CD4-positive, alpha-beta T cell treated with Interleukin-6 at 100 ng/mL for 8 hours (primary cell): ENCODE data around the gene RAPGEF1.
"Not testable (repeated sequence)": the region's sequence is repeated elsewhere in the genome, so short reads cannot be mapped to it uniquely, and the experiment has no call there.

Experiments
- DNase-seq: peaks from one replicate; pipeline ENCODE4 v3.0.0-alpha.2; 2020; ENCODE audit warnings: mixed read lengths, low spot score

RAPGEF1 gene

GRCh38 chr9:131739959-131740648 lies at the start of gene RAPGEF1:
Gene RAPGEF1, minus strand, starts transcription at chr9:131740076. Its CDS starts 246 bp downstream, at chr9:131739830.
- DNase-seq: peak; percentile 67

- no peak for DNase-seq
These were observed 49.0 kb upstream of the RAPGEF1 start for GRCh38 chr9:131788851-131789250.

- DNase-seq: no peak
These were observed 48.0 kb upstream of the RAPGEF1 start for GRCh38 chr9:131787838-131788237.

GRCh38 chr9:131784748-131785501 lies 45.0 kb upstream of the RAPGEF1 start:
- no peak for DNase-seq

- DNase-seq: no peak
These were observed 41.2 kb upstream of the RAPGEF1 start for GRCh38 chr9:131781069-131781468.

- no peak for DNase-seq
These were observed 36.6 kb upstream of the RAPGEF1 start for GRCh38 chr9:131776473-131776872.

GRCh38 chr9:131776036-131776435 lies 36.2 kb upstream of the RAPGEF1 start:
- DNase-seq: no peak

- DNase-seq: no peak
These were observed 34.8 kb upstream of the RAPGEF1 start for GRCh38 chr9:131774636-131775035.

GRCh38 chr9:131773911-131774379 lies 34.1 kb upstream of the RAPGEF1 start:
- DNase-seq: no peak

- no peak for DNase-seq
These were observed 33.1 kb upstream of the RAPGEF1 start for GRCh38 chr9:131772940-131773339.

GRCh38 chr9:131771646-131772045 lies 31.8 kb upstream of the RAPGEF1 start:
- DNase-seq: no peak

- no peak for DNase-seq
These were observed 29.5 kb upstream of the RAPGEF1 start for GRCh38 chr9:131769361-131769760.

- no peak for DNase-seq
These were observed 24.7 kb upstream of the RAPGEF1 start for GRCh38 chr9:131764568-131764967.

- DNase-seq: peak; percentile 68
These were observed 22.6 kb upstream of the RAPGEF1 start for GRCh38 chr9:131762356-131762932.

GRCh38 chr9:131759017-131759647 lies 19.3 kb upstream of the RAPGEF1 start:
- no peak for DNase-seq

- no peak for DNase-seq
These were observed 17.7 kb upstream of the RAPGEF1 start for GRCh38 chr9:131757549-131757948.

- DNase-seq: peak; percentile 87
These were observed 15.8 kb upstream of the RAPGEF1 start for GRCh38 chr9:131755541-131756198.

GRCh38 chr9:131754846-131755245 lies 15.0 kb upstream of the RAPGEF1 start:
- DNase-seq: no peak

GRCh38 chr9:131753751-131754150 lies 13.9 kb upstream of the RAPGEF1 start:
- not testable (repeated sequence) for DNase-seq

- no peak for DNase-seq
These were observed 12.5 kb upstream of the RAPGEF1 start for GRCh38 chr9:131752231-131752884.

- no peak for DNase-seq
These were observed 8.6 kb upstream of the RAPGEF1 start for GRCh38 chr9:131748411-131748955.
